ENCODE measurements around the gene WSB1. TPM values are rescaled to one million over a fixed set of nuclear protein-coding genes. Genes with fewer than 3 reads are reported as not detected.

Gene WSB1
- polyA plus RNA-seq, 1 of the 3 experiments (the other 2 are of a cell fraction): 261 TPM

DNA sequence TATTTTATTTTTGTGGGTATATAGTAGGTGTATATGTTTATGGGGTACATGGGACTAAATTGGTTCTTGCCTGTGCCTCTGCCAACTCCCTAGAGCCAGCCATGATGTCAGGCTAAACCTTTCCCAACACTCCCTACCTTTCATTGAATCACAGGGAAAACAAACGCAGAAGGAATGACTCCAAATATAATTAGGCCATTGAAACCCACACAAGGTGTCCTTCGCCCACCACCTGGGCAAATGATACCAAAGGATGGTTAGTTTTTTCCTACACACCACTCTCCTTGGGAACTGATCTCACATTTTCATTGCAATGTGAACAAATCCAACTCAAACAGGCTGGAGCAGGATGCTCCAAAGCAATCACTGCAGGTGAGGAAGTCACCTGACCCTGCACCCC is 27.5 kb downstream of the WSB1 start:
- H4K20me1 ChIP-seq (ENCODE audit: insufficient read depth): no peaks in the 10 kb centered on the region
- H3K36me3 ChIP-seq (replicated peaks in 1 of 2; ENCODE audit: control insufficient read depth in 1 of 2, insufficient read depth in 2 of 2, low read length in 1 of 2): peaks cover 6 to 7% of the 10 kb centered on the region in 2 experiments
- 72% methylated on average over 2 of the region's 2 CpGs for WGBS (ENCODE audit: low lambda C conversion rate)
- H3K27me3 ChIP-seq (ENCODE audit: insufficient read depth): no peaks in the 10 kb centered on the region
- no peak overlapping the region for H2AFZ ChIP-seq (ENCODE audit: low read depth)
- DNase-seq: no peak
- no peaks in the 10 kb centered on the region for H3K79me2 ChIP-seq (ENCODE audit: insufficient read depth)
- peaks cover 0 to 22% of the 10 kb centered on the region in 2 experiments; a peak in 1 of 4 replicates for H3K4me1 ChIP-seq (ENCODE audit: control insufficient read depth in 1 of 2, insufficient read depth in 2 of 2, low read depth in 1 of 2, low read length in 1 of 2)
- TF ChIP-seq, protein P1, sequence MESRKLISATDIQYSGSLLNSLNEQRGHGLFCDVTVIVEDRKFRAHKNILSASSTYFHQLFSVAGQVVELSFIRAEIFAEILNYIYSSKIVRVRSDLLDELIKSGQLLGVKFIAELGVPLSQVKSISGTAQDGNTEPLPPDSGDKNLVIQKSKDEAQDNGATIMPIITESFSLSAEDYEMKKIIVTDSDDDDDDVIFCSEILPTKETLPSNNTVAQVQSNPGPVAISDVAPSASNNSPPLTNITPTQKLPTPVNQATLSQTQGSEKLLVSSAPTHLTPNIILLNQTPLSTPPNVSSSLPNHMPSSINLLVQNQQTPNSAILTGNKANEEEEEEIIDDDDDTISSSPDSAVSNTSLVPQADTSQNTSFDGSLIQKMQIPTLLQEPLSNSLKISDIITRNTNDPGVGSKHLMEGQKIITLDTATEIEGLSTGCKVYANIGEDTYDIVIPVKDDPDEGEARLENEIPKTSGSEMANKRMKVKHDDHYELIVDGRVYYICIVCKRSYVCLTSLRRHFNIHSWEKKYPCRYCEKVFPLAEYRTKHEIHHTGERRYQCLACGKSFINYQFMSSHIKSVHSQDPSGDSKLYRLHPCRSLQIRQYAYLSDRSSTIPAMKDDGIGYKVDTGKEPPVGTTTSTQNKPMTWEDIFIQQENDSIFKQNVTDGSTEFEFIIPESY (IDR thresholded peaks at IDR 0.05; ENCODE audit: borderline replicate concordance, low read depth): no peak
- TF ChIP-seq POLR2AphosphoS5 (IDR thresholded peaks at IDR 0.05; ENCODE audit: low read depth, low read length) (no peak), CHD2 (IDR thresholded peaks at IDR 0.05; ENCODE audit: low read length, partially characterized antibody) (no peak), FOSL2 (IDR thresholded peaks at IDR 0.05; ENCODE audit: borderline replicate concordance, low read depth) (no peak), RFX5 (IDR thresholded peaks at IDR 0.05; ENCODE audit: low read length) (no peak), NFIC (IDR thresholded peaks at IDR 0.05; ENCODE audit: borderline replicate concordance) (no peak), MXI1 (IDR thresholded peaks at IDR 0.05; ENCODE audit: low read depth, low read length) (no peak), GABPA (IDR thresholded peaks at IDR 0.05; ENCODE audit: low read depth) (no peak), RXRA (IDR thresholded peaks at IDR 0.05; ENCODE audit: borderline replicate concordance, low read depth) (no peak), RCOR1 (IDR thresholded peaks at IDR 0.05; ENCODE audit: low read length) (no peak), TCF12 (IDR thresholded peaks at IDR 0.05) (no peak), SMC3 (IDR thresholded peaks at IDR 0.05; ENCODE audit: low read depth, low read length) (no peak), NRF1 (IDR thresholded peaks at IDR 0.05; ENCODE audit: low read depth, low read length) (no peak)
- TF ChIP-seq, protein P2, sequence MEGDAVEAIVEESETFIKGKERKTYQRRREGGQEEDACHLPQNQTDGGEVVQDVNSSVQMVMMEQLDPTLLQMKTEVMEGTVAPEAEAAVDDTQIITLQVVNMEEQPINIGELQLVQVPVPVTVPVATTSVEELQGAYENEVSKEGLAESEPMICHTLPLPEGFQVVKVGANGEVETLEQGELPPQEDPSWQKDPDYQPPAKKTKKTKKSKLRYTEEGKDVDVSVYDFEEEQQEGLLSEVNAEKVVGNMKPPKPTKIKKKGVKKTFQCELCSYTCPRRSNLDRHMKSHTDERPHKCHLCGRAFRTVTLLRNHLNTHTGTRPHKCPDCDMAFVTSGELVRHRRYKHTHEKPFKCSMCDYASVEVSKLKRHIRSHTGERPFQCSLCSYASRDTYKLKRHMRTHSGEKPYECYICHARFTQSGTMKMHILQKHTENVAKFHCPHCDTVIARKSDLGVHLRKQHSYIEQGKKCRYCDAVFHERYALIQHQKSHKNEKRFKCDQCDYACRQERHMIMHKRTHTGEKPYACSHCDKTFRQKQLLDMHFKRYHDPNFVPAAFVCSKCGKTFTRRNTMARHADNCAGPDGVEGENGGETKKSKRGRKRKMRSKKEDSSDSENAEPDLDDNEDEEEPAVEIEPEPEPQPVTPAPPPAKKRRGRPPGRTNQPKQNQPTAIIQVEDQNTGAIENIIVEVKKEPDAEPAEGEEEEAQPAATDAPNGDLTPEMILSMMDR (IDR thresholded peaks at IDR 0.05): no peak
- H3K9me3 ChIP-seq: no peaks in the 10 kb centered on the region
- no peak overlapping the region for H3K4me2 ChIP-seq
- H3K9ac ChIP-seq: no peak overlapping the region
- H3K4me3 ChIP-seq (ENCODE audit: low read depth in 2 of 2, low read length in 1 of 2): no peak overlapping the region
- no peak overlapping the region for H3K27ac ChIP-seq (ENCODE audit: low read depth in 2 of 2, low read length in 1 of 2)
- ChIA-PET CTCF (interaction anchor here (1.0 to 3.1 kb wide), 3 partner anchors 12 to 84 kb away, joined by 4 to 10 read pairs (median 4); no protein-coding TSS in a partner anchor), POLR2A (interaction anchor here (3.7 kb wide), 1 partner anchor 27 kb away, joined by 14 read pairs; the partner anchor contains the start of gene WSB1)
- no peaks in the 10 kb centered on the region for H3K9me2 ChIP-seq
- H3F3A ChIP-seq (replicated peaks; ENCODE audit: insufficient read depth): no peaks in the 10 kb centered on the region

DNA sequence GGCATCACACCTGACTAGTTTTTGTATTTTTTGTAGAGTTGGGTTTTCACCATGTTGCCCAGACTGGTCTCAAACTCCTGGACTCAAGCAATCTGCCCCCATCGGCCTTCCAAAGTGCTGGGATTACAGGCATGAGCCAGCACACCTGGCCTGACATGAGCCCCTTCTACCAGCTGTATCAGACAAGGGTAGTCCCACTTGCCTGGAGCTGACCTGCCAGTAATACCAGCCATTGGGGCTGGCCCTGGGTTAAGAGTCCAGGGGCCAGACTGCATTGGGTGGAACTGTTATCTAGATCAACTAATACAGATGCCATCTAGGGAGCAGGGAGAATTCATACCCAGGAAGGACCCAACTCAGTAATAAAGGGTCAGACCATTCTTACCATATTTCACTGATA is 28.1 kb downstream of the WSB1 start:
- Histone ChIP-seq H4K20me1 (ENCODE audit: insufficient read depth) (no peaks in the 10 kb centered on the region), H3K9ac (no peak overlapping the region), H3K27ac (ENCODE audit: low read depth in 2 of 2, low read length in 1 of 2) (no peak overlapping the region), H3K79me2 (ENCODE audit: insufficient read depth) (no peaks in the 10 kb centered on the region), H3K4me3 (ENCODE audit: low read depth in 2 of 2, low read length in 1 of 2) (no peak overlapping the region), H3K36me3 (replicated peaks in 1 of 2; ENCODE audit: control insufficient read depth in 1 of 2, insufficient read depth in 2 of 2, low read length in 1 of 2) (peaks cover 0 to 2% of the 10 kb centered on the region in 2 experiments), H2AFZ (ENCODE audit: low read depth) (no peak overlapping the region), H3K9me3 (no peaks in the 10 kb centered on the region), H3K9me2 (no peaks in the 10 kb centered on the region), H3K27me3 (ENCODE audit: insufficient read depth) (no peaks in the 10 kb centered on the region), H3K4me1 (ENCODE audit: control insufficient read depth in 1 of 2, insufficient read depth in 2 of 2, low read depth in 1 of 2, low read length in 1 of 2) (peaks cover 0 to 22% of the 10 kb centered on the region in 2 experiments; a peak in 1 of 4 replicates), H3F3A (replicated peaks; ENCODE audit: insufficient read depth) (no peaks in the 10 kb centered on the region), H3K4me2 (no peak overlapping the region)
- TF ChIP-seq FOXJ3 (CRISPR knock-in tag; IDR thresholded peaks at IDR 0.05): no peak
- no peak for TF ChIP-seq RCOR1 (IDR thresholded peaks at IDR 0.05; ENCODE audit: low read length)
- TF ChIP-seq, protein P3, sequence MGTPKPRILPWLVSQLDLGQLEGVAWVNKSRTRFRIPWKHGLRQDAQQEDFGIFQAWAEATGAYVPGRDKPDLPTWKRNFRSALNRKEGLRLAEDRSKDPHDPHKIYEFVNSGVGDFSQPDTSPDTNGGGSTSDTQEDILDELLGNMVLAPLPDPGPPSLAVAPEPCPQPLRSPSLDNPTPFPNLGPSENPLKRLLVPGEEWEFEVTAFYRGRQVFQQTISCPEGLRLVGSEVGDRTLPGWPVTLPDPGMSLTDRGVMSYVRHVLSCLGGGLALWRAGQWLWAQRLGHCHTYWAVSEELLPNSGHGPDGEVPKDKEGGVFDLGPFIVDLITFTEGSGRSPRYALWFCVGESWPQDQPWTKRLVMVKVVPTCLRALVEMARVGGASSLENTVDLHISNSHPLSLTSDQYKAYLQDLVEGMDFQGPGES (IDR thresholded peaks at IDR 0.05; ENCODE audit: low read depth, low read length): no peak
- no peak for TF ChIP-seq GABPA (IDR thresholded peaks at IDR 0.05; ENCODE audit: low read depth)
- no peak for TF ChIP-seq TEAD4 (IDR thresholded peaks at IDR 0.05; ENCODE audit: borderline replicate concordance, insufficient read depth)
- TF ChIP-seq, protein P4, sequence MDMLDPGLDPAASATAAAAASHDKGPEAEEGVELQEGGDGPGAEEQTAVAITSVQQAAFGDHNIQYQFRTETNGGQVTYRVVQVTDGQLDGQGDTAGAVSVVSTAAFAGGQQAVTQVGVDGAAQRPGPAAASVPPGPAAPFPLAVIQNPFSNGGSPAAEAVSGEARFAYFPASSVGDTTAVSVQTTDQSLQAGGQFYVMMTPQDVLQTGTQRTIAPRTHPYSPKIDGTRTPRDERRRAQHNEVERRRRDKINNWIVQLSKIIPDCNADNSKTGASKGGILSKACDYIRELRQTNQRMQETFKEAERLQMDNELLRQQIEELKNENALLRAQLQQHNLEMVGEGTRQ (IDR thresholded peaks at IDR 0.05; ENCODE audit: borderline replicate concordance, low read depth, low read length): no peak
- WGBS (ENCODE audit: low lambda C conversion rate): 83% methylated on average over 1 of the region's 1 CpG
- ChIA-PET POLR2A (interaction anchor here (3.7 kb wide), 1 partner anchor 28 kb away, joined by 14 read pairs; the partner anchor contains the start of gene WSB1), CTCF (interaction anchor here (1.0 to 2.0 kb wide), 2 partner anchors 11 to 15 kb away, joined by 4 read pairs; no protein-coding TSS in a partner anchor)
- no peak for DNase-seq
